GM19238 (cell line): Measurements from ENCODE around the gene RAB1A.
"Not testable (repeated sequence)": the region's sequence is repeated elsewhere in the genome, so short reads cannot be mapped to it uniquely, and the experiment has no call there.

Experiments used
- DNase-seq: peaks from one replicate; pipeline ENCODE4 v3.0.0; 2011; ENCODE audit warnings: low spot score; ENCODE audit not compliant: insufficient read length

The RAB1A gene

GRCh38 chr2:65129826-65130663, at the start of gene RAB1A:
TSS of gene RAB1A (minus strand) at chr2:65130106. CDS start at chr2:65129915, 191 bp downstream.
- peak; percentile 94 for DNase-seq

GRCh38 chr2:65177751-65178442, 48.0 kb upstream of the RAB1A start:
- DNase-seq: no peak

GRCh38 chr2:65175894-65176530, 46.1 kb upstream of the RAB1A start:
- DNase-seq: no peak

GRCh38 chr2:65174031-65174430, 44.1 kb upstream of the RAB1A start:
- DNase-seq: not testable (repeated sequence)

GRCh38 chr2:65172994-65173790, 43.3 kb upstream of the RAB1A start:
- DNase-seq: no peak

GRCh38 chr2:65170611-65171477, 40.9 kb upstream of the RAB1A start:
- not testable (repeated sequence) for DNase-seq

- DNase-seq: no peak
Measured at GRCh38 chr2:65169760-65170136, 39.8 kb upstream of the RAB1A start.

- DNase-seq: no peak
Measured at GRCh38 chr2:65165558-65165957, 35.7 kb upstream of the RAB1A start.

- DNase-seq: no peak
Measured at GRCh38 chr2:65164426-65164891, 34.6 kb upstream of the RAB1A start.

- no peak for DNase-seq
Measured at GRCh38 chr2:65161551-65162100, 31.7 kb upstream of the RAB1A start.

- DNase-seq: no peak
Measured at GRCh38 chr2:65159906-65160305, 30.0 kb upstream of the RAB1A start.

GRCh38 chr2:65159261-65159660, 29.4 kb upstream of the RAB1A start:
- no peak for DNase-seq

- DNase-seq: no peak
Measured at GRCh38 chr2:65158557-65158956, 28.7 kb upstream of the RAB1A start.

- DNase-seq: not testable (repeated sequence)
Measured at GRCh38 chr2:65157856-65158255, 27.9 kb upstream of the RAB1A start.

GRCh38 chr2:65156041-65156440, 26.1 kb upstream of the RAB1A start:
- DNase-seq: no peak

- DNase-seq: no peak
Measured at GRCh38 chr2:65153515-65153914, 23.6 kb upstream of the RAB1A start.

GRCh38 chr2:65146078-65146477, 16.2 kb upstream of the RAB1A start:
- no peak for DNase-seq

- DNase-seq: no peak
Measured at GRCh38 chr2:65144571-65144970, 14.7 kb upstream of the RAB1A start.

- DNase-seq: no peak
Measured at GRCh38 chr2:65142515-65142914, 12.6 kb upstream of the RAB1A start.

- no peak for DNase-seq
Measured at GRCh38 chr2:65137197-65137775, 7.4 kb upstream of the RAB1A start.
